SU-DHL-6 (cell line): Measurements from ENCODE around the gene CPNE5.

Experiments used
- H2AFZ ChIP-seq: fragments of 200-600 bp; sonication (generic); 2 replicates; pipeline ENCODE4 v1.6.1; 2014; ENCODE audit warnings: low read depth, mild to moderate bottlenecking, moderate library complexity, mixed read lengths, antibody characterized with exemption, low read length; ENCODE audit not compliant: severe bottlenecking
- H3F3A ChIP-seq: fragments of 200-600 bp; shearing (Covaris generic); 2 replicates; pipeline ENCODE4 v1.6.0; 2016; ENCODE audit warnings: antibody characterized with exemption, mild to moderate bottlenecking; ENCODE audit not compliant: insufficient read depth
- H3K27ac ChIP-seq: fragments of 200-600 bp; sonication (generic); 2 replicates; pipeline ENCODE4 v1.5.1; 2016; ENCODE audit warnings: low read depth, mild to moderate bottlenecking, low read length, moderate library complexity, mixed read lengths
- H3K27me3 ChIP-seq: fragments of 200-600 bp; sonication (generic), shearing (Covaris generic); 2 replicates; pipeline ENCODE4 v1.6.0; 2014; ENCODE audit warnings: mild to moderate bottlenecking, low read length
- H3K36me3 ChIP-seq: fragments of 200-600 bp; sonication (generic); 2 replicates; pipeline ENCODE4 v1.6.1; 2014; ENCODE audit warnings: mild to moderate bottlenecking, low read length, mixed read lengths
- H3K4me2 ChIP-seq: fragments of 300-600, 200-600 bp; shearing (Covaris generic), sonication (generic); 2 replicates; pipeline ENCODE4 v1.6.0; 2014; ENCODE audit warnings: low read length, low read depth, mild to moderate bottlenecking; ENCODE audit not compliant: poor library complexity, severe bottlenecking
- H3K4me3 ChIP-seq: fragments of 200-600 bp; sonication (generic); 2 replicates; pipeline ENCODE4 v1.5.1; 2014; ENCODE audit warnings: antibody characterized with exemption, low read length, mild to moderate bottlenecking, mixed read lengths; ENCODE audit not compliant: insufficient read depth, poor library complexity, severe bottlenecking
- H3K79me2 ChIP-seq: fragments of 200-600 bp; sonication (generic); 2 replicates; pipeline ENCODE4 v1.6.1; 2014; ENCODE audit warnings: mild to moderate bottlenecking, low read length, moderate library complexity; ENCODE audit not compliant: insufficient read depth
- H3K9ac ChIP-seq: fragments of 200-600 bp; sonication (generic); 2 replicates; pipeline ENCODE4 v1.7.0; 2014; ENCODE audit warnings: mild to moderate bottlenecking, low read length
- H3K9me2 ChIP-seq: fragments of 200-600 bp; sonication (generic); replicated peaks from 2 replicates; pipeline ENCODE4 v1.6.1; 2014; ENCODE audit warnings: low read length; ENCODE audit not compliant: insufficient read depth
- H3K9me3 ChIP-seq: fragments of 200-600 bp; sonication (generic); 2 replicates; pipeline ENCODE4 v1.6.1; 2014; ENCODE audit warnings: low read length, mixed read lengths; ENCODE audit not compliant: insufficient read depth
- H4K20me1 ChIP-seq: fragments of 200-600 bp; sonication (generic); 2 replicates; pipeline ENCODE4 v1.6.1; 2014; ENCODE audit warnings: low read depth, mild to moderate bottlenecking, antibody characterized with exemption, low read length, moderate library complexity, mixed read lengths
- CTCF ChIP-seq: fragments of 200-600 bp; sonication (generic); IDR thresholded peaks from one replicate; pipeline ENCODE4 v1.5.1; 2017; ENCODE audit warnings: antibody characterized with exemption, mild to moderate bottlenecking, low read length, moderate library complexity; ENCODE audit not compliant: insufficient read depth, poor library complexity, severe bottlenecking
- EZH2phosphoT487 ChIP-seq: fragments of 200-600 bp; sonication (generic), shearing (Covaris generic); conservative IDR thresholded peaks from 2 replicates; pipeline ENCODE4 v1.6.1; 2018; ENCODE audit warnings: mild to moderate bottlenecking, antibody characterized with exemption, low read length, moderate library complexity, mixed read lengths

The CPNE5 gene

GRCh38 chr6:36863670-36864540 is 24.7 kb upstream of the CPNE5 start:
- TF ChIP-seq EZH2phosphoT487 = no peak
- TF ChIP-seq CTCF = no peak
- Histone ChIP-seq H3K36me3 (peaks cover 25% of the 10 kb centered on the region), H3K9me3 (no peaks in the 10 kb centered on the region), H3K4me3 (no peak overlapping the region), H3K27me3 (no peaks in the 10 kb centered on the region), H3K9me2 (no peaks in the 10 kb centered on the region), H3K79me2 (peaks cover 96% of the 10 kb centered on the region), H3K9ac (no peak overlapping the region), H3K4me2 (no peak overlapping the region), H3F3A (no peaks in the 10 kb centered on the region), H3K27ac (no peak overlapping the region), H2AFZ (no peak overlapping the region), H4K20me1 (peaks cover 5% of the 10 kb centered on the region; the same call in 1 of the 2 replicates)

DNA sequence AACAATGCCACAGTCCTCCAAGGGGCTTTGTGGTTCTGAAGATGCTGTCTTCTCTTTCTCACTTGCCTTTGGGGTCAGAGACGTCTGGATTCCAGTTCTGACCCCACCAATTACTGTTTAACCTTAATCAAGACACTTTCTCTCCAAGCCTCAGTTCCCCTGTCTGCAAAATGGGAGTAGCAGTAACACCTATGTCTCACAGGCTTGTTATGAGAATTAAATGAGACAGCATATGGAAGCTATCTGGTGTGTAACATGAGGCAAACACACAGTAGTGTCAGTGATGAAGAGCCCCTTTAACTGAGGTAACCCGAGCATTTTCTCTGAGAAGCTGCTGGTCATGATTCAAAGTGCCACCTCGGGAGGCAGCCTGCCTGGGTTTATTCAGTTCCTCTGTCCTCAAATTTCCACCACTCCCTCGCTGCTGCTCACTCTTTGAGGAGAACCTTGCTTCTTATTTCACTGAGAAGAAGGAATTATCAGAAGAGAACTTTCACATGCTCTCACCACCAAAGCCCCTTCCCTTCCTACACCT is 23.7 kb upstream of the CPNE5 start:
- Histone ChIP-seq H4K20me1 (peaks cover 5% of the 10 kb centered on the region; the same call in 1 of the 2 replicates), H3F3A (no peaks in the 10 kb centered on the region), H3K9me2 (no peaks in the 10 kb centered on the region), H3K4me2 (no peak overlapping the region), H3K27ac (no peak overlapping the region), H3K9me3 (no peaks in the 10 kb centered on the region), H2AFZ (no peak overlapping the region), H3K79me2 (peaks cover 97% of the 10 kb centered on the region), H3K4me3 (no peak overlapping the region), H3K36me3 (peaks cover 25% of the 10 kb centered on the region), H3K9ac (no peak overlapping the region), H3K27me3 (no peaks in the 10 kb centered on the region)
- TF ChIP-seq CTCF = no peak
- no peak for TF ChIP-seq EZH2phosphoT487

DNA sequence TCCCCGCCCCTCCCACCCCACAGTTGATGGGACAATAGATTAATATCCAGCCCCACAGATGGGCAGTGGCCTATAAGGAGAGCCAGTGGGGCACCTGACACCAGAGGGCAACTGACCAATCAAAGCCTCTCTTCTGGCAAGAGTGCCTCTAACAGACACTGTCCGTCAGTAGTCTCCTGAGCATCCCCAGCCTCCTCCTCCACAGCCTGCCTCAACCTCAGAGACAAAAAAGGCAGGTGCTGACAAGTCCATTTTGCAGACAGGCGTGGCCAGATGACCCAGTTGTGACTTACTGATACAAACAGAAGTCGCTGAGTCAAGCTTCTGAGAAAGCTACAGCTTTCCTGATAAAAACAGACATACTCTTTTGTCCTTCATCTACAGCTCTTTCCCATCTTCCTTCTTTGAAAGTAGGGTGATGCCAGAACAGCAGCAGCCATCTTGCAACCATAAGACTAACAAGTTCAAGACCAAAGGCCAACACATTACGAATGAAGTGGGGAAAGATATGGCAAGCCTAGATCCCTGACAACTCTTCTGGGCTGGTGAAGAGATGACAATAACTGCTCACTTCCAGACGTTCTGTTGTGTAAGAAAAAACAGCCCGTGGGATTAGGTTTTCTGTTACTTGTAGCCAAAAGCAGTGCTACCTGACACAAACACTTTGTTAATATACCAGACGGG is 23.1 kb upstream of the CPNE5 start:
- Histone ChIP-seq H3F3A (no peaks in the 10 kb centered on the region), H3K79me2 (peaks cover 96% of the 10 kb centered on the region)

More for the DNA sequence above, 23.1 kb upstream of the CPNE5 start:
- H3K9me2 ChIP-seq = no peaks in the 10 kb centered on the region
- no peak overlapping the region for H3K4me3 ChIP-seq
- no peaks in the 10 kb centered on the region for H3K9me3 ChIP-seq
- H3K4me2 ChIP-seq = no peak overlapping the region
- no peak overlapping the region for H2AFZ ChIP-seq
- no peak for TF ChIP-seq CTCF
- TF ChIP-seq EZH2phosphoT487 = no peak
- no peak overlapping the region for H3K9ac ChIP-seq
- no peaks in the 10 kb centered on the region for H3K27me3 ChIP-seq
- peaks cover 5% of the 10 kb centered on the region; the same call in 1 of the 2 replicates for H4K20me1 ChIP-seq
- peaks cover 25% of the 10 kb centered on the region for H3K36me3 ChIP-seq
- H3K27ac ChIP-seq = no peak overlapping the region
